IMR-90 (cell line): Measurements from ENCODE around the gene USP20. TPM values are rescaled to one million over a fixed set of nuclear protein-coding genes. Genes with fewer than 3 reads are reported as not detected.

ENCODE experiments used
- ATAC-seq: fragments of 200-7000 bp; cut with Tn5 transposase; 2 replicates; pipeline ENCODE4 v1.9.1; 2020; ENCODE audit warnings: low read depth, mild to moderate bottlenecking, moderate library complexity
- BruUV-seq: library from RNA; stranded (reverse); fragments of 400-500 nt; replicated peaks from 2 replicates; lab custom pipeline; 2021; lab: Mats Ljungman, UMichigan
- CTCF ChIA-PET: fragments of 300-600 bp; formaldehyde crosslinking; extraction: SDS; loops from one replicate; lab custom pipeline; 2021; ENCODE audit warnings: antibody characterized with exemption; lab: Yijun Ruan, JAX
- POLR2A ChIA-PET: fragments of 300-600 bp; sonication (Branson Sonifier 250); formaldehyde crosslinking; loops from one replicate; lab custom pipeline; 2022; ENCODE audit warnings: antibody characterized with exemption; ENCODE audit not compliant: unreplicated experiment; lab: Charles Lee
- DNase-seq: peaks from one replicate; pipeline ENCODE4 v3.0.0; 2013
- H2AFZ ChIP-seq: replicated peaks from 2 replicates; pipeline ENCODE3; 2013; ENCODE audit warnings: low read length, mild to moderate bottlenecking; ENCODE audit not compliant: poor library complexity
- H2AK5ac ChIP-seq: 2 replicates; pipeline ENCODE4 v1.6.1; 2013; ENCODE audit warnings: low read depth, low read length, inconsistent platforms
- H2AK9ac ChIP-seq: replicated peaks from 2 replicates; pipeline ENCODE3; 2013; ENCODE audit warnings: mild to moderate bottlenecking, low read depth, low read length, moderate library complexity; ENCODE audit not compliant: poor library complexity
- H2BK120ac ChIP-seq: 2 replicates; pipeline ENCODE4 v1.6.1; 2013; ENCODE audit warnings: low read depth, low read length, inconsistent platforms
- H2BK15ac ChIP-seq: 3 replicates; pipeline ENCODE4 v1.6.1; 2013; ENCODE audit warnings: low read depth, low read length, inconsistent platforms
- H2BK20ac ChIP-seq: 2 replicates; pipeline ENCODE4 v1.6.1; 2013; ENCODE audit warnings: low read depth, mild to moderate bottlenecking, inconsistent platforms, low read length, moderate library complexity
- H2BK5ac ChIP-seq: 2 replicates; pipeline ENCODE4 v1.6.1; 2013; ENCODE audit warnings: mild to moderate bottlenecking, low read depth, low read length, inconsistent platforms; ENCODE audit not compliant: poor library complexity, severe bottlenecking
- H3K14ac ChIP-seq: replicated peaks from 2 replicates; pipeline ENCODE4 v1.6.1; 2013; ENCODE audit warnings: low read depth, low read length, inconsistent platforms
- H3K18ac ChIP-seq: 2 replicates; pipeline ENCODE4 v1.6.1; 2013; ENCODE audit warnings: low read depth, low read length, control low read depth
- H3K23ac ChIP-seq: 2 replicates; pipeline ENCODE4 v1.6.1; 2013; ENCODE audit warnings: low read depth, low read length, inconsistent platforms
- H3K27ac ChIP-seq: 2 replicates; pipeline ENCODE4 v1.5.1; 2013; ENCODE audit warnings: mild to moderate bottlenecking, control low read depth, low read length; ENCODE audit not compliant: insufficient read depth
- H3K27me3 ChIP-seq: 2 replicates; pipeline ENCODE4 v1.6.1; 2013; ENCODE audit warnings: low read length; ENCODE audit not compliant: control insufficient read depth, insufficient read depth
- H3K36me3 ChIP-seq: 2 replicates; pipeline ENCODE4 v1.6.1; 2013; ENCODE audit warnings: low read length, mixed read lengths; ENCODE audit not compliant: control insufficient read depth, insufficient read depth
- H3K4ac ChIP-seq: 2 replicates; pipeline ENCODE4 v1.6.1; 2013; ENCODE audit warnings: low read depth, low read length, inconsistent platforms
- H3K4me1 ChIP-seq: 2 replicates; pipeline ENCODE4 v1.6.1; 2013; ENCODE audit warnings: low read length, mixed read lengths; ENCODE audit not compliant: control insufficient read depth, insufficient read depth
- H3K4me2 ChIP-seq: 2 replicates; pipeline ENCODE4 v1.6.1; 2013; ENCODE audit warnings: low read depth, mild to moderate bottlenecking, control low read depth, low read length, moderate library complexity
- H3K4me3 ChIP-seq: 2 replicates; pipeline ENCODE4 v1.5.1; 2013; ENCODE audit warnings: low read depth, mild to moderate bottlenecking, control low read depth, low read length, moderate library complexity; ENCODE audit not compliant: insufficient read depth
- H3K56ac ChIP-seq: 2 replicates; pipeline ENCODE4 v1.6.1; 2013; ENCODE audit warnings: low read length, inconsistent platforms; ENCODE audit not compliant: insufficient read depth; ENCODE audit errors: extremely low read depth
- H3K79me1 ChIP-seq, 2 experiments: 2 replicates each; pipeline ENCODE4 v1.6.1; 2013; ENCODE audit warnings: low read length in 2 of 2, inconsistent platforms in 1 of 2, low read depth in 1 of 2
- H3K9ac ChIP-seq: 2 replicates; pipeline ENCODE4 v1.6.1; 2013; ENCODE audit warnings: low read depth, low read length, control low read depth
- H3K9me1 ChIP-seq: 2 replicates; pipeline ENCODE4 v1.6.1; 2013; ENCODE audit warnings: low read length, inconsistent platforms; ENCODE audit not compliant: insufficient read depth
- H3K9me3 ChIP-seq: 2 replicates; pipeline ENCODE4 v1.6.1; 2013; ENCODE audit warnings: low read length; ENCODE audit not compliant: control insufficient read depth, insufficient read depth
- H4K20me1 ChIP-seq: 2 replicates; pipeline ENCODE4 v1.6.1; 2013; ENCODE audit warnings: low read length, inconsistent platforms; ENCODE audit not compliant: insufficient read depth
- H4K5ac ChIP-seq: 2 replicates; pipeline ENCODE4 v1.6.1; 2013; ENCODE audit warnings: mild to moderate bottlenecking, low read depth, low read length, control low read depth
- H4K8ac ChIP-seq, 2 experiments: 2 replicates each; pipeline ENCODE4 v1.6.1; 2013; ENCODE audit warnings: low read depth in 2 of 2, low read length in 2 of 2, control low read depth in 1 of 2, inconsistent platforms in 1 of 2
- H4K91ac ChIP-seq: 2 replicates; pipeline ENCODE4 v1.6.1; 2013; ENCODE audit warnings: low read depth, low read length, inconsistent platforms; ENCODE audit not compliant: insufficient read depth
- CEBPB ChIP-seq: IDR thresholded peaks from 2 replicates; pipeline ENCODE4 v1.6.1; 2012; ENCODE audit warnings: low read depth, low read length, improper control_type of control experiment
- CHD1 ChIP-seq: IDR thresholded peaks from 2 replicates; pipeline ENCODE4 v1.6.1; 2012; ENCODE audit warnings: low read depth, low read length, improper control_type of control experiment
- MAFK ChIP-seq: IDR thresholded peaks from 2 replicates; pipeline ENCODE4 v1.6.1; 2012; ENCODE audit warnings: low read depth, low read length, improper control_type of control experiment
- POLR2A ChIP-seq: IDR thresholded peaks from 2 replicates; pipeline ENCODE4 v1.6.1; 2012; ENCODE audit warnings: mild to moderate bottlenecking, low read depth, low read length
- USF2 ChIP-seq: fragments of 150-350 bp; IDR thresholded peaks from 2 replicates; pipeline ENCODE4 v1.6.1; 2017; ENCODE audit warnings: mild to moderate bottlenecking, antibody characterized with exemption, low read length, low read depth
- WGBS, 2 experiments: methylation state at CpG; one replicate each; pipeline versions ENCODE4 v1.1.5 to v1.1.7; 2013; ENCODE audit warnings: missing lambda C conversion rate in 2 of 2; ENCODE audit not compliant: insufficient read length in 1 of 2; ENCODE audit errors: extremely low coverage in 2 of 2; 5-methylcytosine and 5-hydroxymethylcytosine counted together
- dilution Hi-C: fragments of 300-500 bp; cut with HindIII; formaldehyde crosslinking; loops from one replicate; pipeline ENCODE4 v1.14.3; 2018; ENCODE audit warnings: low sequenced_read_pairs; ENCODE audit not compliant: unreplicated experiment
- in situ Hi-C: fragments of 300-500 bp; cut with MboI; formaldehyde crosslinking; loops from 3 replicates; pipeline ENCODE4 v1.14.3; 2019; ENCODE audit warnings: low sequenced_read_pairs, inconsistent platforms, mixed read lengths
- intact Hi-C: fragments of 100-400 bp; cut with micrococcal nuclease; formaldehyde crosslinking; loops from 2 replicates; pipeline ENCODE4 v1.10.0; 2022
- polyA plus RNA-seq, 3 experiments: library from polyadenylated mRNA; depleted of rRNA; stranded (reverse); fragments of >200 nt; gene quantifications; 2 replicates each; pipeline ENCODE4 v1.2.3, GENCODE V29; 2012; ENCODE audit warnings: low replicate concordance in 1 of 3
- total RNA-seq: library from RNA; depleted of rRNA; stranded (reverse); fragments of >200 nt; gene quantifications from 2 replicates; pipeline ENCODE4 v1.2.3, GENCODE V29; 2012

The USP20 gene
- total and polyA plus RNA-seq, 2 of the 4 experiments (the other 2 are of a cell fraction): 3.8 to 21.6 TPM

GRCh38 chr9:129839324-129840023 lies 4.2 kb downstream of the USP20 start:
- 75% methylated on average over 4 of the region's 10 CpGs; no CpG with 5 or more reads in 1 of the 2 experiments for WGBS, 2 experiments
- Histone ChIP-seq H3K9ac (no peak overlapping the region), H3K14ac (peak overlapping the region; percentile 61), H3K27ac (peak overlapping the region; percentile 41), H2AK9ac (peak overlapping the region; percentile 79), H3K56ac (no peak overlapping the region), H4K8ac (peak overlapping the region in 1 of 2 experiments; percentile 74; a peak in 2 of 4 replicates), H4K91ac (peak overlapping the region; percentile 48; the same call in 1 of the 2 replicates), H3K4me2 (peak overlapping the region; percentile 58), H2BK5ac (peak overlapping the region; percentile 80), H4K20me1 (peaks cover 16% of the 10 kb centered on the region), H2BK15ac (no peak overlapping the region), H4K5ac (0 out of 2 replicates have a peak overlapping the region, but pooled peaks have one; percentile 3), H3K4ac (peak overlapping the region; percentile 73), H3K9me1 (peaks cover 14% of the 10 kb centered on the region), H3K4me3 (no peak overlapping the region), H3K27me3 (no peaks in the 10 kb centered on the region), H3K79me1 (peaks cover 38 to 63% of the 10 kb centered on the region in 2 experiments), H3K18ac (peak overlapping the region; percentile 20), H2BK120ac (peak overlapping the region; percentile 61), H3K4me1 (peaks cover 13% of the 10 kb centered on the region), H2AK5ac (peak overlapping the region; percentile 94), H3K23ac (peak overlapping the region; percentile 28; the same call in 1 of the 2 replicates), H2AFZ (peak overlapping the region; percentile 59), H2BK20ac (peak overlapping the region; percentile 67; the same call in 1 of the 2 replicates), H3K9me3 (no peaks in the 10 kb centered on the region), H3K36me3 (peaks cover 7% of the 10 kb centered on the region)
- dilution Hi-C loops: no loop called here
- CTCF ChIA-PET: no interaction called here
- intact Hi-C loops: no loop called here
- no TSS peak for BruUV-seq
- DNase-seq: no peak
- ATAC-seq: no peak
- POLR2A ChIA-PET: interaction anchor here (0.5 kb wide), 1 partner anchor 99 kb away, joined by 3 read pairs; no protein-coding TSS in a partner anchor
- TF ChIP-seq MAFK (no peak), USF2 (no peak), CHD1 (no peak), POLR2A (no peak), CEBPB (no peak)
- in situ Hi-C loops: no loop called here
